Hematopoietic multipotent progenitor cell treated with erythropoietin and hydrocortisone succinate and interleukin-3 and kit ligand, for 8 days (in vitro differentiated cells): Measurements from ENCODE around the gene ZFP37.
A peak's percentile ranks its signal among the peaks of the same experiment; 100 is the strongest.
"Not testable (repeated sequence)": the region's sequence is repeated elsewhere in the genome, so short reads cannot be mapped to it uniquely, and the experiment has no call there.

Experiments
- DNase-seq: peaks from one replicate; pipeline ENCODE4 v3.0.0-alpha.2; 2015

Gene ZFP37

DNA sequence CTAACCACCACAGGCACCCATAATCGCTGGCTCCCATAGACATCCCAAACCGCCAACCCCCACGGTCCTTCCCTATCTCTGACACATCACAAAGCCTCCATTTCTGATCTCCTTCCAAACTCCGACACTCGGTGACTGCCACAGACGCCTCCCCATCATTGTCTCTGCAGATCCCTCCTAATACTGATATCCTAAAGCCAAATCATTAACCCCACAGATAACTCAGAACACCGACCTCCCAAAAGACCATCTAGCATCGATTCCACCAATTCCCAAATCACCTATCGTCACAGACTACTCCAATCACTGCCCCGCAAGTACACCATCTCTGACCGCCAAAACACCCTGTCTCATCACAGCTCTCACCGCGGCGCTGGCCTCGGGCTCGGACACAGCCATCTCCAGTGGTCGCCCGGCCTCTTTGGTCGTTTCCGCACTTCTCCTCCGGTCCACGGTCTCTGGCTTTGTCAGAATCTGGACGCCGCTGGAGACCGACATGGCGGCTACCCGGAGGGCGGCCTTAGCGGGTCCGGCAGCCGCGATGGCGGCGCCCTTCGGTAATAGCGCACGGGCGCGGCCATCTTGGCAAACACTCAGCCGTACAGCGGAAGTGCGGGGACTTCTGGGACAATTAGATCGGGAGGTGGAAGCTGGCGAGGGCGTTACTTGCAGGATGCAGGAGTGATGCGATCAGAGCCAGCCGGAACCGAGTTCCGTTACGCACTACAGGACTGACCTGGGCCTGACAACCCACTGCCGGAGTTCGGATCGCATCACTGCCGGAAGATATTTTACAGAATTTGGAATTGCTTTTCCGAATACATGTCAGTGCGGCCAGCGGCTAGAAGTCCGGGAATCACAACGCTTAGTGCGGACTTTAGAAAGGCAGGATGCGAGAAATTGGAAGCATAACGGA is at the start of gene ZFP37:
ZFP37 (minus strand) TSS at position 534 of the 916 bp plus-strand sequence; CDS start at position 498, 36 bp downstream.
- DNase-seq, result peak; percentile 62

DNA sequence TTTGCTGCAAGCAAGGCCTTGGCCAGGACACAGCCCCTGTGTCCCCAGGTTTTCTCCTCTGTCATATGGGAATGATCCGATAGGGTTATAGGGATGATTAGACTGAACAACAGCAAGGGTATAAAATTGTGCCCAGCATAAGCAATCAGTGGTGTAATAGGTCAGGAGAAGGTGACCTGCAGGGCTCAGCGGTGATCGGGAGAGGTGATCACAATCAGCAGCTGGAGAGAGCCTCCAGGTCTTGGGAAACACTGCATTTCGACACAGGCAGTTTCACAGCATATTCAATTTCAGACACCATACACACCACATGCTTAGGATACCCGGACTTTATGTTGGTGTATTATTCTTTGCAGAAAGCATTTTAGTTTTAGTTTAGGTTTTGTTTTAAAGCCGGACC is 48.8 kb upstream of the ZFP37 start:
- DNase-seq, result not testable (repeated sequence)

DNA sequence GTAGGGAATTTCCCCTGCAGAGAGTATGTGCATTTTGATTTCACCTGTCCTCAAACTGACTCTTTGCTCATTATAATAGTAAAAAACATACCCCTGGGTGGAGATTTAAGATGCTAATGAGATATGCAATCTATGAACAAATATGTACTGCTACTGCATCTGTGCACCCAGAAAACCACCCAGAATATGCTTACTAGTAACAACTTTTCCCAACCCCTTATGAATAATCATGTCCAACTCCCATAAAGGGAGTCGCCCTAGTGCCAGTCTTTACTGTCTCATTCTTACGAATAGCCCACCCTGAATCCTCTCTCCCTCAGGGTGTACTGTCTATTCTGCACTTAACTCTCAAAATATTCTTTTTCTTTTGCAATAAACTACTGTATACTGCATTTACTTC is 39.0 kb upstream of the ZFP37 start:
- DNase-seq, result no peak

DNA sequence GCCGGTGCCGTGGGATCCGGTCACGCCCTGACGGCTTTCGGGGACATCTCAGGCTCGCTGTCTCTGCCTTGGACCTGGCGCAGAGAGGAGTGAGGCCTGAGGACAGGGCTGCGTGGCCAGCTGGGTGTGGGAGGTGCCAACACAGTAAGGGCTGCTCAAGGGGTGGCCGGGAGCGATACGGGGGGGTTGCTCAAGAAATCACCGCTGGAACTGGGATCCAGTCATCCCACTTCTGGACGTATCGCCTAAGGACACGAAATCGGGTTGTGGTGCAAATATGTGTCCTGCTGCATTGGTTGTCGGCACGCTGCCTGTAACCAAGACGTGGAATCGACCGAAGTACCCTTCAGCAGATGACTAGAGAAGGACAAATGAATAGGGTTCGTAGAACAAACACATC is 33.4 kb upstream of the ZFP37 start:
- DNase-seq, result not testable (repeated sequence)

DNA sequence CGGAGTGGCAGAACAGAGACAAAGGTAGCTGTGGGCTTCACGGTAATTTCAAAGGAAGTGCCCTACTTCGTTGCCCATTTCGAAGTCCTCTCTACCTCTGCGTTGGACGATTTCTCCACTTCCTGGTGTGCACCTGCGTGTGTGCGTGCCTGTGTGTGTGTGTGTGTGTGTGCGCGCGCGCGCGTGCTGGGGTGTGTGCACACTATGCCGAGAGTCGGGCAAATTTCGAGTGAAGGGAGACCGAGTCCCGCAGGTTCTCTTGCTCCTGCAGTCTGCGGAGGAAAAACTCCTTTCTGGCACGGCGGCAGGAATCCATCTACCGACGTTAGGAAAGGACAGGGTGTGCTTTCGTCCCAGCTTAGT is 32.6 kb upstream of the ZFP37 start:
- not testable (repeated sequence) for DNase-seq

DNA sequence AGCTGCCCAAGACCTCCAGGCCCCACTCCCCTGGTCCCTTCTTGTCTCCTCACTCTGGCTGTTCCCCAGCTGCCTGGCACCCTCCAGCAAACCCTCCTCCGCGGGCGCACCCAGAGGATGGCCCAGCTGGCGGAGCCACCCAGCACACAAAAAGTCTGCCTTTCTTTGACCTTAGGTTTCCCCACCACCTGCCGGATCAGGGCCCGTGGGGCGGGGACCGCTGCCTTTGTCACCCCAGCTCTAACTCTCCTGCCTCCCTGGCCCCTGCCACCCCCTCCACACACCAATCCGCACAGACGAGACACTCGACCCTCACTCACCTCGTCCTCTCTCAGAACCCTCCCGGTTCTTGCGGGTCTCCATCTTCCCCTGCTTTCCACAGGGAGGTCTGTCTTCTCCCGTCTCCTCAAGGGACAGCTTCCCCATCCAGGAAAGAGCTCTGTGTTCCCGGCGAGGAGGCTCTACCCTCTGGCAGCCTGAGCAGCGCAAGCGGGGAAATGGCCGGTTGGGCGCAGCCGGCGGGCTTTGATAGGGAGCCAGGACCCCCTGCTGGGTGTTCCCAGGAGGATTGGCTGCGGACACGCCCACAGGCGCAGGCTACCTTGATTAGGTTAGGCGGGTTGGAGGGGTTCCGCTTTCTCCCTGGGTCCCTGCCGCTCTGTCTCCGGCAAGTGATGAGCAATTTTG is 32.1 kb upstream of the ZFP37 start:
- DNase-seq, result not testable (repeated sequence)

DNA sequence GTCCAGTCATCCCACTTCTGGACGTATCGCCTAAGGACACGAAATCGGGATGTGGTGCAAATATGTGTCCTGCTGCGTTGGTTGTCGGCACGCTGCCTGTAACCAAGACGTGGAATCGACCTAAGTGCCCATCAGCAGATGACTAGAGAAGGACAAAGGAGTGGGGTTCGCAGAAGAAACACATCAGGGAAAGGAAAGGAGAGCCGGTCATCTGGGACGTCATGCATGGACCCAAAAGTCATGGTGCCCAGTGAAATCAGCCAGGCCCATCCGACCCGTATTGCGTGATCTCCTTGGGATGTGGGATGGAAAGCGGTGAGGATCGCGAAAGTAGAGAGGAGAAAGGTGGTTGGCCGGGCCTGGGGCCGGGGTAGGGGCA is 6.4 kb upstream of the ZFP37 start:
- not testable (repeated sequence) for DNase-seq

DNA sequence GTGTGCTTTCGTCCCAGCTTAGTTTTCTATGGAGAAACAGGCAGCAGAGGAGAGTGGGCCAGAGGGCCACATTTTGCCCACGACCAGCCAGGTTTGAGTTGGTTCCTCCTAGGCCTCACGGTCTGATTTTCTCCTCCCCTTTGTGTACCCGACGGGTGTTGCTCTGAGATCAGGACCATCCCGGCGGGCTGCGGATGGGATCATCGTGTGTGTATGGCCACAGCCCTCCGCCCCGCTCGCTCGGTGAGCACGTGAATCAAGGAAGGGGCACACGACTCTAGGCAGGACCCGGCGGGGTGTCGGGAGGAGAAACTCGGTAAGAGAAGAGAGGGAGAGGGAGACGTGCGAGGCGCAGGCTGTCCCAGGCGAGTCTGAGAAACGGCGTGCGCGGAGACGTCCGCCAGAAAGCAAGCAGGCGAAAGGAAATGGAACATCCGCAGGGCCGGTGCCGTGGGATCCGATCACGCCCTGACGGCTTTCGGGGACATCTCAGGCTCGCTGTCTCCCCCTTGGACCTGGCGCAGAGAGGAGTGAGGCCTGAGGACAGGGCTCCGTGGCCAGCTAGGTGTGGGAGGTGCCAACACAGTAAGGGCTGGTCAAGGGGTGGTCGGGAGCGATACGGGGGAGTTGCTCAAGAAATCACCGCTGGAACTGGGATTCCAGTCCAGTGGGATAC is 5.9 kb upstream of the ZFP37 start:
- not testable (repeated sequence) for DNase-seq

DNA sequence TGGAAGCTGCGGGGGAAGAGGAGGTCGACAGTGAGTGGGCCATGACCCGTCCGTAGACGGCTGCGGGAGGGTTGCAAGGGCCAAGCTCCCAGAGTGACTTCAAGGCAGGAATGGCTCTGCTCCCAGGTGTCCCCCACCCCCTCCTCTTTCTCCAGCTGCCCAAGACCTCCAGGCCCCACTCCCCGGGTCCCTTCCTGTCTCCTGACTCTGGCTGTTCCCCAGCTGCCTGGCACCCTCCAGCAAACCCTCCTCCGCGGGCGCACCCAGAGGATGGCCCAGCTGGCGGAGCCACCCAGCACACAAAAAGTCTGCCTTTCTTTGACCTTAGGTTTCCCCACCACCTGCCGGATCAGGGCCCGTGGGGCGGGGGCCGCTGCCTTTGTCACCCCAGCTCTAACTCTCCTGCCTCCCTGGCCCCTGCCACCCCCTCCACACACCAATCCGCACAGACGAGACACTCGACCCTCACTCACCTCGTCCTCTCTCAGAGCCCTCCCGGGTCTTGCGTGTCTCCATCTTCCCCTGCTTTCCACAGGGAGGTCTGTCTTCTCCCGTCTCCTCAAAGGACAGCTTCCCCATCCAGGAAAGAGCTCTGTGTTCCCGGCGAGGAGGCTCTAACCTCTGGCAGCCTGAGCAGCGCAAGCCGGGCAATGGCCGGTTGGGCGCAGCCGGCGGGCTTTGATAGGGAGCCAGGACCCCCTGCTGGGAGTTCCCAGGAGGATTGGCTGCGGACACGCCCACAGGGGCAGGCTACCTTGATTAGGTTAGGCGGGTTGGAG is 4.7 kb upstream of the ZFP37 start:
- DNase-seq, result not testable (repeated sequence)

DNA sequence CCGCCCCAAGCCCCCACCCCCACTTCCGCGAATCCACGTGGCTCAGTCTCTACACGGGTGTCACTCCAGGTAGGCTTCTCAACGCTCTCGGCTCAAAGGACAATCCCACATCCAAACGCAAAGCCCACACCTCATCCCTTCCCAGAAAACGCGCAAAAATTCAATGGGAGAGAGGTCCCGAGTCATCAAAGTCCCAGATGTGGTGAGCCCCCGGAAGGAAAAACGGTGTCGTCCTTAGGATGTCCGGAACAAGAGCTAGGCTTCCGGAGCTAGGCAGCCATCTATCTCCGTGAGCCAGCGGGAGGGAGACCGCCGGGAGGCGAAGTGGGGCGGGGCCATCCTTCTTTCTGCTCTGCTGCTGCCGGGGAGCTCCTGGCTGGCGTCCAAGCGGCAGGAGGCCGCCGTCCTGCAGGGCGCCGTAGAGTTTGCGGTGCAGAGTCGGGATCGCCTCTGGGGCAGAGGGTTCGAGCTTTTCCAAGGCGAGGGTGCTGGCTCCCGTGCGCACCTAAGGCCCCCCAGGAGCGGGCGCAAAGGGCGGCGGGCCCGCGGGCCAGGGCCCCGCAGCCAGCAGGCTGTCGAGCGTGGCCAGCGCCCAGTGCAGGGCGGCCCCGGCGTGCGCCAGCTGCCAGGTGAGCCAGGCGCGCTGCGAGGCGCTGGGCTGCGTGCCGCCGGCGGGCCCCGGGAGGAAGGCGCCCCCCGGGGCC is 3.2 kb upstream of the ZFP37 start:
- not testable (repeated sequence) for DNase-seq

DNA sequence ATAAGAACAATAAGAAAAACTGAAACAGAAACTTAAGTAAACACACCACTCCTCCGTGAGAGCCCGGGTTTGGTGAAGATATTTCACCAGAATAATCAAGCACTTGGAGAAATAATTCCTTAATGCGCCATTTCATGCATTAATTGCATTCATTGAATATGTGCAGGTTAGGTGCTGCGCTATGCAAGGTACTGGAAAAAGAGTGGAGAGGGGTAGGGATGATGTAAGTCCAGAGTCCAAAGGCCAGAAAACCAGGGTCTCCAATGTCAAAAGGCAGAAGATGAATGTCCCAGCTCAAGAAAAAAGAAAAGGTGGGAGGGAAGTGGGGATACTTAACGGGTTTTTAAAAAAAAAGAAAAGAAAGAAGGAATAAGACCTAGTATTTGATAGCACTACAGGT is 669 bp upstream of the ZFP37 start:
- no peak for DNase-seq

DNA sequence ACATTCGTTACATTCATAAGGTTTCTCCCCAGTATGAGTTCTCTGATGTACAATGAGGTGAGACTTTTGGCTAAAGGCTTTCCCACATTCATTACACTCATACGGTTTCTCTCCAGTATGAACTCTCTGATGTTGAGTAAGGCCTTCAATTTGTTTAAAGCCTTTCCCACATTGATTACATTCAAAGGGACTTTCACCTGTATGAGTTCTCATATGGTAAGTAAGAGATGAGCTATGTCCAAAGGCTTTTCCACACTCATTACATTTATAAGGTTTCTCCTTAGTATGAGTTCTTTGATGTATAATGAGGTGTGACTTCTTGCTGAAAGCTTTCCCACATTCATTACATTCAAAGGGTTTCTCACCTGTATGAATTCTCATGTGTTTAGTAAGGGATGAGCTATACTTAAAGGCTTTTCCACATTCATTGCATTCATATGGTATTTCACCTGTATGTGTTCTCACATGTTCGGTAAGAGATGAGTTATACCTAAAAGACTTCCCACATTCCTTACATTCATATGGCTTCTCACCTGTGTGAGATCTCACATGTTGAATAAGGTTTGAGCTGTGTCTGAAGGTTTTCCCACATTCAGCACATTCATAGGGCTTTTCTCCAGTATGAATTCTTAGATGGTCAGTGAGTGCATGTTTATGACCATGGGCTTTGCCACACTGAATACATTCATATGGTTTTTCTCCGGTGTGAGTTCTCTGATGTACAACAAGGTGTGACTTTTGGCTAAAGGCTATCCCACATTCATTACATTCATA is 13.5 kb downstream of the ZFP37 start:
- DNase-seq, result no peak

DNA sequence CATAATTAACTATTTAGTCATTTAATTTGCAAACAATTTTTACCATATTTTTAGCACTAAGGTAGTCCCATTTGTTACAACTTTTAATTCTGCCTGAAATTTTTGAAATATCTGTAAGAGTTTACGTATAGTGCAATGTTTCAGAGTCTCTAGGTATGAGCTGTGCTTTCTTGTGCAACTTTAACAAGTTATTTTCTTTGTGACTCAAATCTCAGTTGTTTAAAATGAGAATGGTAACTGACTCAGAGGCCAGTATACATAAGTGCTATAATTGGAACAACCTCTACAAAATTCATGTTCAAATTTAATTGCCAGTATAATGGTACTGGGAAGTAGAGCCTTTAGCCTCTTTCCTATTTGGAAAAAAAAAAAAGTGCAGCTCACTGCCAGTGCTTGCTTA is 30.3 kb downstream of the ZFP37 start:
- no peak for DNase-seq

DNA sequence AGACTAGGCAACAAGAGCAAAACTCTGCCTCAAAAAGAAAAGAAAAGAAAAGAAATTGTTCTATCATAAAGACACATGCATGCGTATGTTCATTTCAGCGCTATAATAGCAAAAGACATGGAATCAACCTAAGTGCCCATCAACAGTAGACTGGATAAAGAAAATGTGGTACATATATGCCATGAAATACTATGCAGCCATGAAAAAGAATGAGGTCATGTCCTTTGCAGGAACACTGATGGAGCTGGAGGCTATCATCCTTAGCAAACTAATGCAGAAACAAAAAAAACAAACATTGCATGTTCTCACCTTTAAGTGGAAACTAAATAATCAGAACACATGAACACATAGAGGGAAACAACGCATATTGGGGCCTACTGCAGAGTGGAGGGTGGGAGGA is 38.3 kb downstream of the ZFP37 start:
- no peak for DNase-seq

DNA sequence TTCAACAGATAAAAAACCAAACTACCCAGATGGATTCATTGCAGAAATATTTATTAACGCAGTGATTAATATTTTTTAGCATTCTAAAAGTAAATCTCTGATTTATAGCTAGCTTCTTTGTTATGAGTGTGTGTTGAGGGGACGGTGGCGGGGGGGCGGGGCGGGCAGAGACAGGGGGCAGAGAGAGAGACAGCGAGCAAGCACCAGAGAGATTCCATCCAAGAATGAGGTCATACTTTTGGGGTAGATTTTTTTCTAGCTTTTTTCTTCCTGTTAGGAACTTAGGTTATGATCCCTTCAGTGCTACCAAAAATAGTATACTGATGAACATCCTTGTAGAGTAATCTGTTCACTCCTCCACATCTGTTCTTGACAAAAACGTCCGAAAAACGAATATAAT is 44.0 kb downstream of the ZFP37 start:
- DNase-seq, result no peak

DNA sequence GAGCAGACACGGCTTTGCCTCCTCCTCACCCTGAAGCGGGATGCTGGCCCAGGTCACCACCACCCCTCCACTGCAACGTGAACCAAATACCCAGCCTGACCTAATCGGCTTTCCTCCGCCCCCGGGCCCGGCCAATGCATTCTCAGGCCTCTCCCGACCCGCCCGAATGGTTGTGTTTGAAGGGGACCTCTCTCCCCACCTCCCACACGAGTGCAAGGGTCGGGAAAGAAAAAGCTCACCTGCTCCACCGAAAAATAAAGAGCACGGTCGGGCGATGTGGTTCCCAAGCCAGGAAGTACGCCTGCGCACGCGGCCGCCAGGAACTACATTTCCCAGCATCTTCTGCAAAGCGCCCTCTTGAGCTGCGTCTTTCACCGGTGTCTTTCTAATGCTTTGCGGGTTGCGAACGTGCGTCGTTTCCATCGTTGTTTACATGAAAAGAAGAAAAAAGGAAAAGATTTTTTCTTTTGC is 44.6 kb downstream of the ZFP37 start, which contains the start of gene ZNF883:
ZNF883 (minus strand) TSS at position 282 of the 471 bp plus-strand sequence.
- no peak for DNase-seq

DNA sequence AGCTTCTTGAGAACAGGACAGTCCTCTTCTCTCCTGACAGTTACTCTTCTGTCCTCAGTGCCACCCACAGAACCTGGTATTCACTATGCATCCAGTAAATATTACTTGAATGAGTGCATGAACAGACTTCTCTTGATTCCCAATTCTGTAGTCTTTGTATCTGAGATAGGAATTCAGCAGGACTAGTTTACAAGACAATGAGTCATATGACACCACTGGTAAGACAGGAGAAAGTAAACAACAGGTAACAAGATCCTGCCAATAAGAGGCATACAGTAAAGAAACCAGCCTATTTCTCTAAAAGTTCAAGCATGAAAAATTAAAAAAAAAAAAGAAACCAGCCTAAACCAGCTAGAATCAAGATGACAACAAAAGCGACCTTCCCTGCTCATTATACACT is 50.7 kb downstream of the ZFP37 start:
- DNase-seq, result no peak

DNA sequence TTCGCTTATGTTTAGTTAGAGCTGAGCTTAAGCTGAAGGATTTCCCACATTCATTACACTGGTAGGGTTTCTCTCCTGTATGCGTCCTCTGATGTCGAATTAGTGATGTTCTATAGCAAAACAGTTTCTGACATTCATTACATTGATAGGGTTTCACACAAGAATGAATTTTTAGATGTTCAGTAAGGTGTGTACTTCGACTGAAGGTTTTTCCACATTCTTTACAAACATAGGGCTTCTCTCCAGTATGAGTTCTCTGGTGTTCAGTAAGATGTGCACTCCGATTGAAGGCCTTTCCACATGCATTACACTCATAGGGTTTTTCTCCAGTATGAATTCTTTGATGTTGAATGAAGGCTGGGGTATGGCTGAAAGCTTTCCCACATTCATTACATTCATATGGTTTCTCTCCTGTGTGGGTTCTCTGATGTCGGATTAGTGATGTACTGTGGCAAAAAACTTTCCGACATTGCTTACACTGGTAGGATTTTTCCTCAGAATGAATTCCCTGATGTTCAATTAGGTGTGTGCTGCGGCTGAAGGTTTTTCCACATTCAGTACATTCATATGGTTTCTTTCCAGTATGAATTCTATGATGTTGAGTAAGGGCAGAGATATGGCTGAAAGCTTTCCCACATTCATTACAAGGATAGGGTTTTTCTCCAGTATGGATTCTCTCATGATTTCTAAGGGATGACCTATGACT is 59.1 kb downstream of the ZFP37 start:
- no peak for DNase-seq
